GM12878 (cell line): ENCODE results near the gene TOM1L2. TPM values are rescaled to one million over a fixed set of nuclear protein-coding genes. Genes with fewer than 3 reads are reported as not detected.
"Not testable (repeated sequence)": the region's sequence is repeated elsewhere in the genome, so short reads cannot be mapped to it uniquely, and the experiment has no call there.

Source experiments
- ATAC-seq: fragments of 200-7000 bp; cut with Tn5 transposase; 3 replicates; pipeline ENCODE4 v1.9.1; 2020; ENCODE audit warnings: mild to moderate bottlenecking, moderate library complexity
- BruUV-seq: library from RNA; stranded (reverse); fragments of 400-500 nt; replicated peaks from 2 replicates; lab custom pipeline; 2021; lab: Mats Ljungman, UMichigan
- CTCF ChIA-PET: fragments of 300-600 bp; sonication (Branson Sonifier 250); formaldehyde crosslinking; extraction: SDS; loops from one replicate; lab custom pipeline; 2021; ENCODE audit warnings: inconsistent platforms; lab: Yijun Ruan, JAX
- POLR2A ChIA-PET: fragments of 350-600 bp; formaldehyde crosslinking; extraction: SDS; loops from one replicate; lab custom pipeline; 2021; ENCODE audit warnings: inconsistent platforms; lab: Charles Lee
- RAD21 ChIA-PET: fragments of 300-600 bp; sonication (Branson Sonifier 250); formaldehyde crosslinking; loops from one replicate; lab custom pipeline; 2023; ENCODE audit warnings: antibody characterized with exemption; ENCODE audit not compliant: unreplicated experiment; lab: Charles Lee
- SMC1A ChIA-PET: fragments of 300-600 bp; sonication (Branson Sonifier 250); formaldehyde crosslinking; loops from one replicate; lab custom pipeline; 2023; ENCODE audit not compliant: unreplicated experiment, uncharacterized antibody; lab: Charles Lee
- DNase-seq: peaks from one replicate; pipeline ENCODE4 v3.0.0-alpha.2; 2011; ENCODE audit warnings: low read depth, low spot score
- FAIRE-seq: peaks from 3 replicates; lab custom pipeline; 2011; peaks lifted over from hg19 to GRCh38; lab: Jason Lieb, UNC
- H2AFZ ChIP-seq: 2 replicates; pipeline ENCODE4 v1.6.0; 2011; ENCODE audit warnings: low read depth, low read length, control low read depth; ENCODE audit not compliant: control insufficient read depth
- H3K27ac ChIP-seq: 2 replicates; pipeline ENCODE4 v1.5.1; 2011; ENCODE audit warnings: control low read depth; ENCODE audit not compliant: control insufficient read depth, insufficient read depth
- H3K27me3 ChIP-seq, 2 experiments: replicated peaks in 1 of 2; 2 replicates each; pipeline versions ENCODE4 v1.6.0 to v1.6.1; 2011; ENCODE audit warnings: low read length in 1 of 2; ENCODE audit not compliant: control insufficient read depth in 2 of 2, insufficient read depth in 2 of 2
- H3K36me3 ChIP-seq, 2 experiments: 2 replicates each; pipeline ENCODE4 v1.5.1; 2011; ENCODE audit warnings: low read length in 1 of 2; ENCODE audit not compliant: control insufficient read depth in 2 of 2, insufficient read depth in 2 of 2
- H3K4me1 ChIP-seq: 2 replicates; pipeline ENCODE4 v1.6.1; 2011; ENCODE audit warnings: mild to moderate bottlenecking, low read length, moderate library complexity, mixed read lengths; ENCODE audit not compliant: control insufficient read depth, insufficient read depth
- H3K4me2 ChIP-seq: 2 replicates; pipeline ENCODE4 v1.6.0; 2011; ENCODE audit warnings: control low read depth; ENCODE audit not compliant: control insufficient read depth, insufficient read depth
- H3K4me3 ChIP-seq: fragments of 200-600 bp; sonication (generic); 2 replicates; pipeline ENCODE4 v1.5.1; 2016
- H3K79me2 ChIP-seq: 2 replicates; pipeline ENCODE4 v1.6.0; 2011; ENCODE audit warnings: low read length; ENCODE audit not compliant: control insufficient read depth, insufficient read depth
- H3K9ac ChIP-seq: 2 replicates; pipeline ENCODE4 v1.8.0; 2011; ENCODE audit warnings: low read length, control low read depth, mixed read lengths; ENCODE audit not compliant: control insufficient read depth, insufficient read depth
- H3K9me3 ChIP-seq: replicated peaks from 3 replicates; pipeline ENCODE4 v1.5.1; 2011; ENCODE audit warnings: mild to moderate bottlenecking, low read length; ENCODE audit not compliant: control insufficient read depth, insufficient read depth
- H4K20me1 ChIP-seq: 2 replicates; pipeline ENCODE4 v1.6.0; 2011; ENCODE audit not compliant: control insufficient read depth, insufficient read depth
- JUNB ChIP-seq: IDR thresholded peaks from 2 replicates; pipeline ENCODE4 v1.6.1; 2016; ENCODE audit warnings: antibody characterized with exemption, mild to moderate bottlenecking
- JUND ChIP-seq: IDR thresholded peaks from 2 replicates; pipeline ENCODE4 v1.6.1; 2012; ENCODE audit warnings: low read depth, mild to moderate bottlenecking, low read length, improper control_type of control experiment, moderate library complexity
- SKIL ChIP-seq: fragments of 450-650 bp; IDR thresholded peaks from 2 replicates; pipeline ENCODE4 v1.6.1; 2017; ENCODE audit warnings: mild to moderate bottlenecking, low read depth, inconsistent platforms; ENCODE audit not compliant: poor library complexity, severe bottlenecking
- SUZ12 ChIP-seq: fragments of 200-600 bp; sonication (generic); IDR thresholded peaks from one replicate; pipeline ENCODE4 v1.6.1; 2018; ENCODE audit warnings: antibody characterized with exemption, mild to moderate bottlenecking; ENCODE audit not compliant: unreplicated experiment
- WGBS: methylation state at CpG from one replicate; pipeline ENCODE4 v1.1.6; 2016; ENCODE audit warnings: low lambda C conversion rate; ENCODE audit not compliant: insufficient replicate concordance, insufficient coverage; ENCODE audit errors: missing lambda C conversion rate; 5-methylcytosine and 5-hydroxymethylcytosine counted together
- in situ Hi-C: fragments of 300-500 bp; cut with MboI; formaldehyde crosslinking; loops from 9 replicates; pipeline ENCODE4 v1.14.3; 2018; ENCODE audit warnings: mixed read lengths
- intact Hi-C: fragments of 100-400 bp; cut with micrococcal nuclease; formaldehyde crosslinking; loops from one replicate; pipeline ENCODE4 v1.14.2; 2022; ENCODE audit not compliant: unreplicated experiment
- polyA plus RNA-seq, 11 experiments: library from polyadenylated mRNA; depleted of rRNA in 4 of 11; unstranded in 6 of 11; stranded (reverse) in 5 of 11; fragments of >200 nt; fragmentation: Nextera tagmentation in 4 of 11; fragmentation: Illumina TruSeq in 1 of 11; extraction: Ambion mirVana in 4 of 11; extraction: Trizol in 1 of 11; gene quantifications; 1 replicate in 1 of 11; 2 replicates in 10 of 11; pipeline versions ENCODE4 v1.2.1 to v1.2.3, GENCODE V29; 2011 to 2016; ENCODE audit warnings: inconsistent platforms in 2 of 11, missing spikeins in 2 of 11, low read depth in 1 of 11
- total RNA-seq, 4 experiments: library from RNA; depleted of rRNA in 3 of 4; stranded (reverse); fragments of >200 nt in 3 of 4; fragmentation: Illumina TruSeq in 1 of 4; extraction: Trizol in 1 of 4; gene quantifications; 2 replicates each; pipeline versions ENCODE4 v1.2.1 to v1.2.3, GENCODE V29; 2013 to 2021

The TOM1L2 gene
- total and polyA plus RNA-seq, 10 of the 15 experiments (the other 5 are each of a cell fraction or from before 2014, with no cell fraction given): 0.19 to 19.2 (median 8.1) TPM

- TF ChIP-seq SKIL: no peak
- TF ChIP-seq, all 136 proteins: peak for 0
These were observed 31.2 kb downstream of the TOM1L2 start (continued) for GRCh38 chr17:17941015-17941414.

- in situ Hi-C loops: no loop called here
- Histone ChIP-seq H3K9ac (no peak overlapping the region), H3K27ac (no peak overlapping the region), H3K4me1 (peaks cover 7% of the 10 kb centered on the region; the same call in 1 of the 2 replicates), H4K20me1 (no peaks in the 10 kb centered on the region; the same call in 1 of the 2 replicates), H3K36me3 (no peaks in the 10 kb centered on the region), H3K9me3 (no peaks in the 10 kb centered on the region), H3K27me3 (no peaks in the 10 kb centered on the region), H3K4me2 (no peak overlapping the region), H3K79me2 (no peaks in the 10 kb centered on the region), H2AFZ (no peak overlapping the region), H3K4me3 (no peak overlapping the region)
- whole genome bisulfite sequencing: 81% methylated on average over 3 of the region's 3 CpGs
- no peak for ATAC-seq
- ChIA-PET RAD21 (interaction anchor here (1.2 kb wide), 1 partner anchor 21 kb away, joined by 6 read pairs; no protein-coding TSS in a partner anchor), CTCF (interaction anchor here (1.3 to 1.6 kb wide), 4 partner anchors 9 to 44 kb away, joined by 3 to 5 read pairs (median 4); no protein-coding TSS in a partner anchor), POLR2A (no interaction called here), SMC1A (interaction anchor here (1.1 to 2.3 kb wide), 3 partner anchors 9 to 26 kb away, joined by 3 to 7 read pairs (median 4); no protein-coding TSS in a partner anchor)
- BruUV-seq: no TSS peak
- intact Hi-C loops: no loop called here
- DNase-seq: no peak
- no peak for FAIRE-seq
- no peak for TF ChIP-seq JUND
- no peak for TF ChIP-seq JUNB
- no peak for TF ChIP-seq SUZ12
These were observed 31.7 kb downstream of the TOM1L2 start for GRCh38 chr17:17940441-17940911.

GRCh38 chr17:17939941-17940340 lies 32.3 kb downstream of the TOM1L2 start:
- H3K79me2 ChIP-seq, DNase-seq, in situ Hi-C loops, intact Hi-C loops, BruUV-seq, H4K20me1 ChIP-seq, H3K9ac ChIP-seq, H3K27me3 ChIP-seq, ATAC-seq, H3K4me2 ChIP-seq, FAIRE-seq, H3K4me3 ChIP-seq, H3K9me3 ChIP-seq, H3K4me1 ChIP-seq, H3K36me3 ChIP-seq, H3K27ac ChIP-seq, H2AFZ ChIP-seq: not testable (repeated sequence)
- ChIA-PET POLR2A (interaction anchor here (0.6 to 0.7 kb wide), 2 partner anchors 330 to 1695 kb away, joined by 5 to 7 read pairs; no protein-coding TSS in a partner anchor), SMC1A (interaction anchor here (1.1 to 2.3 kb wide), 3 partner anchors 9 to 27 kb away, joined by 3 to 7 read pairs (median 4); no protein-coding TSS in a partner anchor), CTCF (interaction anchor here (1.3 to 1.6 kb wide), 4 partner anchors 8 to 44 kb away, joined by 3 to 5 read pairs (median 4); no protein-coding TSS in a partner anchor), RAD21 (interaction anchor here (1.2 kb wide), 1 partner anchor 21 kb away, joined by 6 read pairs; no protein-coding TSS in a partner anchor)
- WGBS: 85% methylated on average over 5 of the region's 7 CpGs
